Keratinocyte (primary cell): ENCODE data around the gene RAB11B. TPM values are rescaled to one million over a fixed set of nuclear protein-coding genes. Genes with fewer than 3 reads are reported as not detected.

Experiments used
- DNase-seq: peaks from one replicate; pipeline ENCODE4 v3.0.0-alpha.2; 2011; ENCODE audit warnings: low read depth, missing footprints, low spot score
- FAIRE-seq: peaks from 2 replicates; lab custom pipeline; 2011; peaks lifted over from hg19 to GRCh38; lab: Jason Lieb, UNC
- H2AFZ ChIP-seq: 2 replicates; pipeline ENCODE4 v1.6.0; 2012; ENCODE audit warnings: low read length, control low read depth, inconsistent platforms; ENCODE audit not compliant: control insufficient read depth
- H3K27ac ChIP-seq: 2 replicates; pipeline ENCODE4 v1.5.1; 2011; ENCODE audit warnings: low read length; ENCODE audit not compliant: control insufficient read depth, insufficient read depth
- H3K27me3 ChIP-seq: 3 replicates; pipeline ENCODE4 v1.6.0; 2011; ENCODE audit warnings: low read length; ENCODE audit not compliant: control insufficient read depth, insufficient read depth; ENCODE audit errors: extremely low read depth
- H3K36me3 ChIP-seq, 2 experiments: 2 replicates in 1 of 2; 3 replicates in 1 of 2; pipeline ENCODE4 v1.5.1; 2011; ENCODE audit warnings: low read length in 2 of 2, mild to moderate bottlenecking in 1 of 2; ENCODE audit not compliant: control insufficient read depth in 2 of 2, insufficient read depth in 2 of 2; ENCODE audit errors: extremely low read depth in 1 of 2
- H3K4me1 ChIP-seq: 3 replicates; pipeline ENCODE4 v1.5.1; 2011; ENCODE audit warnings: low read length; ENCODE audit not compliant: control insufficient read depth, insufficient read depth; ENCODE audit errors: extremely low read depth
- H3K4me2 ChIP-seq: 3 replicates; pipeline ENCODE4 v1.6.0; 2011; ENCODE audit warnings: low read depth, low read length; ENCODE audit not compliant: control insufficient read depth, insufficient read depth; ENCODE audit errors: extremely low read depth
- H3K4me3 ChIP-seq, 3 experiments: fragments of 200-600 bp in 1 of 3; sonication (generic) in 1 of 3; 2 replicates in 2 of 3; 3 replicates in 1 of 3; pipeline ENCODE4 v1.5.1; 2011 to 2016; ENCODE audit warnings: low read length in 3 of 3, mild to moderate bottlenecking in 3 of 3, control low read depth in 2 of 3, inconsistent platforms in 1 of 3, low read depth in 1 of 3, mixed read lengths in 1 of 3, mixed run types in 1 of 3, moderate library complexity in 1 of 3; ENCODE audit not compliant: control insufficient read depth in 2 of 3, insufficient read depth in 2 of 3; ENCODE audit errors: extremely low read depth in 1 of 3
- H3K79me2 ChIP-seq: 2 replicates; pipeline ENCODE4 v1.6.0; 2012; ENCODE audit warnings: low read length; ENCODE audit not compliant: control insufficient read depth, insufficient read depth
- H3K9ac ChIP-seq: 3 replicates; pipeline ENCODE4 v1.6.0; 2011; ENCODE audit warnings: low read length; ENCODE audit not compliant: control insufficient read depth, insufficient read depth; ENCODE audit errors: extremely low read depth
- H3K9me1 ChIP-seq: 3 replicates; pipeline ENCODE4 v1.6.0; 2011; ENCODE audit warnings: low read length; ENCODE audit not compliant: control insufficient read depth, insufficient read depth; ENCODE audit errors: extremely low read depth
- H3K9me3 ChIP-seq: 2 replicates; pipeline ENCODE4 v1.5.1; 2012; ENCODE audit warnings: low read depth, low read length; ENCODE audit not compliant: control insufficient read depth
- H4K20me1 ChIP-seq: 3 replicates; pipeline ENCODE4 v1.6.0; 2011; ENCODE audit warnings: low read length; ENCODE audit not compliant: control insufficient read depth, insufficient read depth; ENCODE audit errors: extremely low read depth
- EZH2 ChIP-seq: IDR thresholded peaks from one replicate; pipeline ENCODE4 v1.6.1; 2012; ENCODE audit warnings: inconsistent platforms, mild to moderate bottlenecking, low read length, moderate library complexity
- dilution Hi-C: fragments of 300-500 bp; cut with MboI; formaldehyde crosslinking; loops from one replicate; pipeline ENCODE4 v1.7.0; 2020; ENCODE audit warnings: low sequenced_read_pairs; ENCODE audit not compliant: extremely low pct_ligation_motif_present
- polyA plus RNA-seq, 5 experiments: library from polyadenylated mRNA; depleted of rRNA in 3 of 5; stranded (reverse) in 3 of 5; stranded (forward) in 1 of 5; unstranded in 1 of 5; fragments of >200 nt; gene quantifications; 1 replicate in 1 of 5; 2 replicates in 3 of 5; 3 replicates in 1 of 5; pipeline versions ENCODE4 v1.2.1 to v1.2.3, GENCODE V29; 2011 to 2012; ENCODE audit warnings: missing spikeins in 2 of 5, low read depth in 1 of 5, low replicate concordance in 1 of 5
- TF ChIP-seq, protein P1 (sequence below), 3 experiments: IDR thresholded peaks in 1 of 3; conservative IDR thresholded peaks in 1 of 3; optimal IDR thresholded peaks in 1 of 3; 2 replicates in 2 of 3; 3 replicates in 1 of 3; pipeline versions ENCODE3 to v1.5.1; 2011; ENCODE audit warnings: low read length in 3 of 3, mild to moderate bottlenecking in 3 of 3, moderate library complexity in 2 of 3, control low read depth in 1 of 3, inconsistent platforms in 1 of 3; ENCODE audit not compliant: insufficient read depth in 2 of 3; ENCODE audit errors: extremely low read depth in 1 of 3

The RAB11B gene
- polyA plus RNA-seq, 1 donor (not counting 4 experiments of a cell fraction or from before 2014, with no cell fraction given): 14.3 TPM

DNA sequence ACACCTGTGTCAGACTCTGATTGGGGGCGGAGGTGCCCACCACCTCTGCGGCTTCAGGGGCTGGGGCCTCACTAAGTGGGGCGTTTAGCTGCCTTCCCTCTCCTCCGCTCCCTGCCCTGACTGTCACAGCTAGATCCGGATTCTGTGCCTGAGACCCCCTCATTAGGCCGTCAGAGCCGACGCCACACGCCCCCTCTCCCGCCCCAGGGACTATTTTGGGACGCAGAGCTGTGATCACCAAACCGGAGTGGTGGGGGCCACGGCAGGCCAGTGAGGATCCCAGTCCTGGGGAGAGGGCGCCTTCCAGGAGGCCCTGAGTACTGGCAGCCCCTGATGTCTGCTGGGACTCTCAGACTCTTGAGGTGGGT lies 47.9 kb upstream of the RAB11B start:
- Histone ChIP-seq H3K27ac (no peak overlapping the region), H3K9me1 (no peaks in the 10 kb centered on the region), H2AFZ (no peak overlapping the region), H3K9ac (no peak overlapping the region), H3K27me3 (peaks cover 8% of the 10 kb centered on the region), H4K20me1 (no peaks in the 10 kb centered on the region), H3K4me2 (no peak overlapping the region), H3K36me3 (no peaks in the 10 kb centered on the region), H3K4me1 (no peaks in the 10 kb centered on the region), H3K79me2 (no peaks in the 10 kb centered on the region), H3K9me3 (no peaks in the 10 kb centered on the region), H3K4me3 (no peak overlapping the region)
- FAIRE-seq (no peak), DNase-seq (no peak)
- dilution Hi-C loops: no loop called here
- TF ChIP-seq, protein P1, sequence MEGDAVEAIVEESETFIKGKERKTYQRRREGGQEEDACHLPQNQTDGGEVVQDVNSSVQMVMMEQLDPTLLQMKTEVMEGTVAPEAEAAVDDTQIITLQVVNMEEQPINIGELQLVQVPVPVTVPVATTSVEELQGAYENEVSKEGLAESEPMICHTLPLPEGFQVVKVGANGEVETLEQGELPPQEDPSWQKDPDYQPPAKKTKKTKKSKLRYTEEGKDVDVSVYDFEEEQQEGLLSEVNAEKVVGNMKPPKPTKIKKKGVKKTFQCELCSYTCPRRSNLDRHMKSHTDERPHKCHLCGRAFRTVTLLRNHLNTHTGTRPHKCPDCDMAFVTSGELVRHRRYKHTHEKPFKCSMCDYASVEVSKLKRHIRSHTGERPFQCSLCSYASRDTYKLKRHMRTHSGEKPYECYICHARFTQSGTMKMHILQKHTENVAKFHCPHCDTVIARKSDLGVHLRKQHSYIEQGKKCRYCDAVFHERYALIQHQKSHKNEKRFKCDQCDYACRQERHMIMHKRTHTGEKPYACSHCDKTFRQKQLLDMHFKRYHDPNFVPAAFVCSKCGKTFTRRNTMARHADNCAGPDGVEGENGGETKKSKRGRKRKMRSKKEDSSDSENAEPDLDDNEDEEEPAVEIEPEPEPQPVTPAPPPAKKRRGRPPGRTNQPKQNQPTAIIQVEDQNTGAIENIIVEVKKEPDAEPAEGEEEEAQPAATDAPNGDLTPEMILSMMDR (optimal IDR thresholded peaks at IDR 0.05 in 1 of 3, IDR thresholded peaks at IDR 0.05 in 1 of 3, conservative IDR thresholded peaks at IDR 0.05 in 1 of 3; ENCODE audit: extremely low read depth in 1 of 3, insufficient read depth in 2 of 3, low read length in 3 of 3): no peak
- no peak for TF ChIP-seq EZH2

DNA sequence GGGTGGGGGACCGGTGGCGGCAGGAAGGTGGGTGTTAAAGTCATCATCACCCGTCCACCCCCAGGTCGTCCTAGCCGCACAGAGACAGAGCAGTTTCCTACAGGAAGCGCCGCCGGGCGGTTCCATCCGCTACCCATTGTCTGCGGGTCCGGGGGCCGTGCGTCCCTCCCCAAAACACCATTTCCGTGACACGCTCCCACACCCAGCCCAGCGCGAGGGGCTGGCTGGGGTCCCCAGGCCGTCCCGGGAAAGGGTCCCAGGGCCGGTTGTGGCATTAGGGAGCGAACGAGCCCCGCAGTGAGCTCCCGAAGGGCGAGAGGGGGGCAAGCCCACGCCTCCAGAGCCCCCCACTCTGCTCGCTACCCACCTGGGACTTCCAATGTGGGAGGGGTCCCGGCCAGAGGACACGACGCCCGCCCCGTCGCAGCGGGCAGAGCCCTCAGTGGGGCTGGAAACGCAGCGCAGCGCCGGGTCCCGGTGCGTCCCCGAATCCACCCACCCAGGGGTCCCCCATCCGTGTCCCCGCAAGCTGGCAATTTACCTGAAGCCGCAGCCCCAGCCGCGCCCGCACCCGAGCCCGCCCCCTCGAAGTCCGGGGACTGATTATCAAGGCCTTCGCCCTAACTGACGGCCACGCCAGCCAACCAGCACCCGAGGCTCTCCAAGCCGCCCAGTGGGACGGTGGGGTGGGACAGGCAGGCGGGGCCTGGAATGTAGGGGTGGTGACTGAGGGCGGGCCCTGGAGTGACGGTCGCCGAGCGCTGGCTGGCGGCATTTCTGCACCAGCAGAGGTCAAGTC lies 47.3 kb upstream of the RAB11B start, which contains the start of gene KANK3:
Gene KANK3 (minus strand): TSS at position 579 of the 799 bp plus-strand sequence. CDS start 5,434 bp downstream, outside the sequence.
- peak within 1 kb of the TSS; percentile 29 to 40 (median 38) for H3K4me3 ChIP-seq
- dilution Hi-C loops: no loop called here
- DNase-seq (peak; percentile 78), FAIRE-seq (peak; percentile 57)
- H3K9ac ChIP-seq: no peak within 1 kb of the TSS
- TF ChIP-seq, protein P1 (optimal IDR thresholded peaks at IDR 0.05 in 1 of 3, IDR thresholded peaks at IDR 0.05 in 1 of 3, conservative IDR thresholded peaks at IDR 0.05 in 1 of 3; ENCODE audit: extremely low read depth in 1 of 3, insufficient read depth in 2 of 3, low read length in 3 of 3): no peak
- no peak for TF ChIP-seq EZH2
- no peaks in the 10 kb centered on the region for H3K9me3 ChIP-seq
- no peaks in the 10 kb centered on the region for H4K20me1 ChIP-seq
- H3K4me1 ChIP-seq: no peaks in the 10 kb centered on the region
- no peaks in the 10 kb centered on the region for H3K79me2 ChIP-seq
- H3K36me3 ChIP-seq: no peaks in the 10 kb centered on the region
- peak within 1 kb of the TSS; percentile 15 for H3K4me2 ChIP-seq
- no peak within 1 kb of the TSS for H3K27ac ChIP-seq
- peaks cover 8% of the 10 kb centered on the region for H3K27me3 ChIP-seq
- peak within 1 kb of the TSS; percentile 26 for H2AFZ ChIP-seq
- H3K9me1 ChIP-seq: no peaks in the 10 kb centered on the region
